ENCODE measurements around the gene ASPSCR1.

ASPSCR1 gene

DNA sequence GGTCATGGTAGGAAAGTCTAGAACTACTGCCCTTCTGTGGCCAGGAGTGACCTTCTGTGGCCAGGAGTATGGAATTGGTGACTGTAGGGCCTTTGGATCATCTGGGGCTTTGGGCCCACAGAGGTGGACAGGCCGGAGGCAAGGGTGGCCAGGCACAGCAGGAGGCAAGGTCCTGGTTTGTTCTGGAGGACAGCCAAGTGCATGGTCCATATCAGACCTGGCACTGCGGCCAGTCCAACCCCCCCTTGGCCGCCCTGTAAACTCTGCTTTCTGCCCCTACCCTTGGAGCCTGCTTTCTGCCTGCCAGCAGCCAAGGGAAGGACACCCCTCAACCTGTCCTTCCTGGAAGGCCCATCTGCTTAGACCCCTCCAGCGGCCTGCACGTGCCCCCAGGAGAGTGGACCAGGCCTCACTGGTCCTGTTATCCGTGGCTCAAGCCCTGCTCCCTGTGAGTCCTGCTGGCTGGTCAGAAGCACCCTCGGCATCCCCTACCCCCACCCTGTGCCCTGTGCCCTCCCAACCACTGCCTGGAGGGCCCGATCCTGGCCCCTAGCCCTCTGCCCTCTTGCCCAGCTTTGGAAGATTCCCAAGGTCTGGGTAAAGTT, 62.4 kb downstream of the ASPSCR1 start:
- DNase-seq (ENCODE audit: low read depth in 2 of 2) = no peak

DNA sequence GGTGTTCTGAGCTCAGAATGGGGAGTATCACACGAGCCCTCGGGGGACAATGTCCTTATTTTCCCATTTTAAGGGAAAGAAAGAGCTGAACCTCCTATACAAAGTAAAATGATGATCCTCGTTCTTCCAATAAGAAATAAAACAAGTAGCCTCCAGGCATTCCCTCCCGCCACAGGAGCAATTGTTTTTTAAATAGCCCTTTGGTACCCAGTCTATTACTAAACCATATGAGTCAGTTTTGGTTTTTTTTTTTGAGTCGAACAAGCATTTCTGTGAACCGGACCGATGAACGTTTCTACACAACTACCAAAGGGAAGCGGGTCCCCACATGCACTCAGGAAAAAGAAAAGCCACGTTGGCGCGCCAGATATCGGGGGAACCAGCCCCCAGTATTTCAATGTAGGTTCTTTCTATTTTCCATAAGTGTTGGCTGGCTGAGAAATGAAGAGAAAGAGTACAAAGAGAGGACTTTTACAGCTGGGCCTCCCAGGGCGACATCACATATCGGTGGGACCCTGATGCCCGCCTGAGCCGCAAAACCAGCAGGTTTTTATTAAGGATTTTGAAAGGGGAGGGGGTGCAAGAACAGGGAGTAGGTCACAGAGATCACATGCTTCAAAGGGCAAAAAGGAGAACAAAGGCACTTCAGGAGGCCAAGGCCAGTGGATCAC, 63.9 kb downstream of the ASPSCR1 start:
- no peak for DNase-seq (ENCODE audit: low read depth in 2 of 2)

DNA sequence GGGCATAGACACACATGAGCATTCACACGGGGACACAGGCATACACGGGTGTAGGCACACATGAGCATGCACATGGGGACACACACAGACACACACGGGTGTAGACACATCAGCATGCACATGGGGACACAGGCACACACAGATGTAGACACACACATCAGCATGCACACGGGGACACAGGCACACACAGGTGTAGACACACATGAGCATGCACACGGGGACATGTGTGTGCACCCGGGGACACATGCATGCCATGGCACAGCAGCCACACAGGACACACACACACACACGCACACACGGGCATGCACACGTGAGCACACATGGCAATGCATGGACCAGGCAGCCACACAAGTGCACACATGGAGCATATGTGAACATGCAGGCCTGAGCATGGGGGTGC, 65.2 kb downstream of the ASPSCR1 start:
- DNase-seq (ENCODE audit: low read depth in 2 of 2) = no peak

DNA sequence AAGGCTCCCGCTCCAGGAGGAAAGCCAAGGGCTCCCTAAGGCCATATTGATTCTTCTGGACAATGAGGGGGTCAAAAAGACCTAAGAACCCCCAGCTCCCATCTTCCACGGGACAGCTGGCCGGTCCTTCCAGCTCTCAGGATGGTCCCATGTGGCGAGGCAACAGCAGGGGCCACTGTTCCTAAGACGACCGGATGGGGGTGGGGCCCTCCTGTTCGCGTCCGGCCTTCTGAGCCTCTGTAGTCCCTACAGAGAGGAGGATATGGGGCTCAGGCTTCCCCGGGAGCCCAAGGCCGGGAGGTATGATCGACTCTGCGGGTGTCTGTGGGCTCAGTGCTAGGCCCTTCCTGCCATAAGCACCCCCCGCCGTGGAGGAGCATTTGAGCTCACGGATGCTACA, 66.1 kb downstream of the ASPSCR1 start:
- no peak for DNase-seq (ENCODE audit: low read depth in 2 of 2)

DNA sequence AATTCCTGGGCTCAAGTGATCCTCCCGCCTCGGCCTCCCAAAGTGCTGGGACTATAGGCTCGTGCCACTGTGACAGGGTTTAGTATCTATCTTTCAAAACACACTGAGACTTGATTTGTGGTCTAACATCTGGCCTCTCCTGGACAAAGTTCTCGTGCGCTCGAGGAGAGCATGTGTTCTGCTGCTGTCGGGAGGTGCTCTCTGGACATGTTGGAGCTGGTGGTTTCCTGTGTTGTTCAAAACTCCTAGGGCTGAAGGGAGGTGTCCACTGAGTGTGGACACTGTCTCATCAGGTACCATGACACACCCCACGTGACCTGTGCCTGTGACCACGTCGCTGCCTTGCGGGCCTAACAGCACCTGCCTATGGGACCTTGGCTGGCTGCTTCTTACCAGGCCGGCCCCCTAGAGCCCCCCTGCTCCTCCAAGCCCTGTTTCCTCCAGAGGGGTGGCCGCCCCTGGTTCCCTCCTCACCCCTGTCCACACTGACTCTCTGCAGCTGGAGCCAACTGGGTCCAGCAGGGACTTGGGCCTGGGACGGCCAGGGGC, 68.6 kb downstream of the ASPSCR1 start:
- no peak for DNase-seq (ENCODE audit: low read depth in 2 of 2)

DNA sequence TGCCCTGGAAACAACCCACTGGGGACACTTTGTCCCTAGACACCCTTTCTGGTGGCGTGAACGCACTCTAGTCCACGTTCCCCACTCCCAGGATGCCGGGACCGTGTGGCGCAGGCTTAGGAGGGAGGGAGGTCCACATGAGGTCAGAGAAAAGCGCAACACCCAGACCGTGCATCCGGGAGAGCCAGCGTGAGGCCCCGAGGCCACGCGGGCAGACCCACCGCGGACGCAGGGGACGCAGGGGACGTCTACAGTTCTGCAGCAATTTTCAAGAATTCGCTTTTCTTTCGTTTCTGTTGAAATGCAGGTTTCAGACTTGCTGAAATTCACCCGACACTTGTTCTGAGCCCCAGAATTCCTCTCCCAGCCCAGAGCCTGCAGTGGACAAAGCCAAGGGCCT, 69.5 kb downstream of the ASPSCR1 start:
- DNase-seq (ENCODE audit: low read depth in 2 of 2) = no peak

DNA sequence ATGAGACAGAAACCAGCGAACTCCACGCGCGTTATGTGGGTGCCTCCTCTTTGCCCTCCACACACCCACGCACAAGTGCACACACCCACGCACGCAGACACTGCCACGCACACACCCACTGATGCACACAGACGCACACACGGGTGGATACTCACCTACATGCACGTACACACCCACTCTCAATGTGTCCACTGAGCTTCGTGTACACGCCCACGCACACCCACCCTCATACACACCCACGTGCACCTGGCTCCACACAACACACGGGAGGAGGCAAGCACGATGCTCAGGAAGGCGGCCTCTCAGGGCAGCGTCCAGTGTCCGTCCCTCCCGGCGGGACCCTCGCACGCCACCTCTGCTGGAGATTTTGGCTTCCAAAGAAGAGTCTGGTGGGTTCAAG, 70.0 kb downstream of the ASPSCR1 start:
- no peak for DNase-seq (ENCODE audit: low read depth in 2 of 2)

DNA sequence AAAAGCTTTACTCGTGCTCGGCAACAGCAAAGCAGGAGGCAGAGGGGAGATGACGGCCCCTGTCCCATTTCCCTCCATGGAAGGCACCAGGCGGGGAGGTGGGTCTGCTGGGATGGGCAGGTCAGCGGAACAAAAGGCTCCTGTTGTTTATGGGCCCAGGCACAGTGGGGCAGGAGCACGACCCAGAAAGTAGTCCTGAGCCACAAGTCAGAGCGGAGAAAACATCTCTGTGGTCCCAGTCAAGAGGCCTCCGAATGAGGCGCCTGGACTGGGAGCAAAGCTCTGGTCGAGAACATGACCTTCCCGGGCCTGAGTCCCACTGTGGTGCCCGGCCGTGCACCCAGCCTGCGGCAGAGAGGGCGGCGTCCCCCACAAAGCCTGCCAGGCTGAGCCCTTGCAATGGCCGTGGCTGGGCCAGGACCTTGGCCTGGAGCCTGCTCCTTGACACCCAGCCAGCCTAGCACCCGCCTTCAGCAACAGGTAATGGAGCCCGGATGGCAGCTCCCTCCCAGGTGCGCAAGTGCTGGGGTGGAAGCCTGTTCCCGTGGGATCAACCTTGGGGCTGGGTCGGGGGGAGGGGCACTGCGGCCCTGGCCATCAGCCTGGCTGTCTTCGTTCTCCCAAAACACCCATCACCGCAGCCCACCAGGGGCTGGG, 70.6 kb downstream of the ASPSCR1 start:
- no peak for DNase-seq (ENCODE audit: low read depth in 2 of 2)

DNA sequence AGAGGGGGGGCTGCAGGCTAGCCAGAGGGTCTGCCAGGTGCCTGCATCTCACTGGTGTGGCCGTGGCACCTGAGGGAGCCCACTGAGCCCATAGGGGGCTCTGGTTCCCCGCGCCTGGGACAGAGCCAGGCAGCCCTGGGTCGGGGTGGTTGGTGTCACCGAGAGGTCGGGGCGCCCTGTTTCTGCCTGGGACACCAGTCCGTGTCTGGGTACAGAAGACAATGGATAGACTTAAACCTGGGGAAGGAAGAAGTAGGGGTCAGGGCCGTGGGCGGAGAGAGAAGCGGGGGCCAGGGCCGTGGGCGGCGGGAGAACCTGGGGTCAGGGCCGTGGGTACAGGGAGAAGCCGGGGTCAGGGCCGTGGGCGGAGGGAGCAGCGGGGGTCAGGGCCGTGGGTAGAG, 71.1 kb downstream of the ASPSCR1 start:
- DNase-seq (ENCODE audit: low read depth in 2 of 2) = no peak

DNA sequence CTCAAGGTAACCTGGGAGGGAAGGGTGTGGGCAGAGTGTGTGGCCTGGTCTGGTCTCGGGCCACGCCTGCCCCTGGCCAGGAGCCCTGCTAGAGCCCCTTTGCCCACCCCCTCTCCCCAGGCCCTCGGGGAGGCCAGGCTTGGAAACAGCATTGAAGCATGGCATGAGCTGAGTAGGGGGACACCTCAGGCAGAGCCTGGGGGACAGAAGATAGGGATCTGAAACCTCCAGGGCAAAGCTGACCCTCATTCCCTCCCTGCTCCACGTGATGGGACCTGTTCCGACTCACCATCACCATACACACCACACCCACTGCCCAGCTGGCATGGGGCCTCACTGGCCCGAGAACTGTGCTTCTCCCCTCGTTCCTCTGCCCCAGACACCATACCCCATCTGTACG, 71.7 kb downstream of the ASPSCR1 start:
- no peak for DNase-seq (ENCODE audit: low read depth in 2 of 2)

DNA sequence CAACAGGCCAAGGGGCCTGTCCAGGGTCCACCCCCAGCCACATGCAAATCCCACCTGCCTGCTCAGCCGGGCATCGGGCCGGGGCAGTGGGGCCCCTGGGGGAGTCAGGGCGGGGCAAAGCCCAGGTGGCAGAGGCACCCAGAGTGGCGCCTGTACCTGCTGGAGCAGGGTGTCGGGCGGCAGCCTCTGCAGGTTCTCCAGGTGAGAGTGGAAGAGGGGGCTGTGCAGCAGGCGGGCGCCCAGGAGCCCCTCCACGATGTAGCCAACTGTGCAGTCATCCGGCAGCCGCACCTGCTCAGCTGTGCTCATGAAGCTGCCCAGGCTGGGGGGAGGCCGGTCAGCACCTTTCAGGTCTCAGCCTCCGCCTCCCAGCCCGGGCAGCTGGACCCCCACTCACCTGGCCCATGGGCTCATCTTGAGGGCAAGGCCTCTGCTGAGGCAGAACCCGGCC, 72.1 kb downstream of the ASPSCR1 start:
- DNase-seq (ENCODE audit: low read depth in 2 of 2) = no peak

DNA sequence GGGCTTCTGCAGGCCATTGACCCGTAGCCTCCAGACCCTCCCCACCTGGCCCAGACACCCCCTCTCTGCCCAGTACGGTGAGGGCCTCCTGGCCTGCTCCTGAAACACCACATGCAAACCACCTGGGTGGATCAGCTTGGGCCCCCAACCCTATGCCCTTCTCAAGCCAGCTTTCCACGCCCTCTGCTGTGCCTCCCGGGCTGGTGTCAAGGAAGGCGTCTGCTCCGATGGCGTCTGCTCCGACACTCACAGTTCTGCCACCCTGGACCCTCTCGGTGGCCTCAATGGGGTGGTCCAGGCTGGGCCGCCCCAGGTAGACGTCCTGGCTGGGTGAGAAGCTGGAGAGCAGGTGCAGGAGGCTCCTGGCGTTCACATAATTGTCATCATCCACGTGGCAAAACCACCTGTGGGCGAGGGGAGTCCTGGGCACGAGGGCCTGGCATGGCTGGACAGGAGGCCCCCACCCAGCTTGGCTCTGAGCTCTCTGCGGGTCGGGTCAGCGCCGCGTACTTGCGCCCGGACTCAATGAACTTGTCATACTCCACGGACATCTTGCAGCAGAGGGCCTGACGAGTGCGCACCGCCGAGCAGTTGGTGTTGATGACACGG, 72.8 kb downstream of the ASPSCR1 start:
- DNase-seq (ENCODE audit: low read depth in 2 of 2) = no peak

DNA sequence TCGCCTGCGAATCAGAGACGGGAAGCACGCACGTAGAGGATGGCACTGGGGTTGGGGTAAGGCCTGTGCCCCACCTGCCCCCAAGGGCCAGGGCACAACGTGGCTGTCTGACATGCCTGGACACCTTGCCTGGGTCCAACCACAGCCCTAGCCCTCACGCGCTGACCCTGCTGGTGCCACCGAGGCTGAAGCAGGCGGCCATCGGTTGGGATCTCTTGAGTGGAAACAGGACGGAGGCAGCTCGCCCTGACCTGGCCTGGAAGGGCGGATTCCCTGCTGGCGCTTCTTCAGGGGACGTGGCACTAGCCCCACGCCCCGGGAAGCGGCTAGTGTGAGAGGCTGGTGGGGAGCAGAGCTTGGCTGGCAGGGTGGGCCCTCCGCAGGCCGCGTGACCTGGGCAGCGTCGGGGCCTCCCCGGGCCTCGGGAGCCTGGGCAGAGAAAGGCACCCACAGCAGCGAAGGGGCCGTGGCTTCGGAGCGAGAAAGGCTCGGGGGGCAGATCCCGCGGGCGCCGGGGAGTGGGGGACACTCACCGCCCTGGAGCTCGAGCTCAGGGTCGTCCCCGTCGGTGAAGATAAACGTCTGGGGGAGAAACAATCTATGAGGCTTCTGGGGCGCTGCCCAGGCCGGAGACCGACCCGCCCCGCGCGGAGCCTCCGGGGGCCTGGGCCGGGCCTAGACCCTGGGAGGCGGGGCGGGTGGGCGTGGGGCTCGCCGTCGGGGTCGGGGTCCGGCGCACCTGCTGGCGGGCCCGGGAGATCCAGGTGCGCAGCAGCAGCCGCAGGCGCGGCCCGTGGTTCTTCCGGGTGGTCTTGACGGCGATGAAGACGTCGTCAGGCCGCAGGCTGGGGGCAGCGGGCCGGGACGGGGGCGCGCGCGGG, 73.6 kb downstream of the ASPSCR1 start:
- no peak for DNase-seq (ENCODE audit: low read depth in 2 of 2)

DNA sequence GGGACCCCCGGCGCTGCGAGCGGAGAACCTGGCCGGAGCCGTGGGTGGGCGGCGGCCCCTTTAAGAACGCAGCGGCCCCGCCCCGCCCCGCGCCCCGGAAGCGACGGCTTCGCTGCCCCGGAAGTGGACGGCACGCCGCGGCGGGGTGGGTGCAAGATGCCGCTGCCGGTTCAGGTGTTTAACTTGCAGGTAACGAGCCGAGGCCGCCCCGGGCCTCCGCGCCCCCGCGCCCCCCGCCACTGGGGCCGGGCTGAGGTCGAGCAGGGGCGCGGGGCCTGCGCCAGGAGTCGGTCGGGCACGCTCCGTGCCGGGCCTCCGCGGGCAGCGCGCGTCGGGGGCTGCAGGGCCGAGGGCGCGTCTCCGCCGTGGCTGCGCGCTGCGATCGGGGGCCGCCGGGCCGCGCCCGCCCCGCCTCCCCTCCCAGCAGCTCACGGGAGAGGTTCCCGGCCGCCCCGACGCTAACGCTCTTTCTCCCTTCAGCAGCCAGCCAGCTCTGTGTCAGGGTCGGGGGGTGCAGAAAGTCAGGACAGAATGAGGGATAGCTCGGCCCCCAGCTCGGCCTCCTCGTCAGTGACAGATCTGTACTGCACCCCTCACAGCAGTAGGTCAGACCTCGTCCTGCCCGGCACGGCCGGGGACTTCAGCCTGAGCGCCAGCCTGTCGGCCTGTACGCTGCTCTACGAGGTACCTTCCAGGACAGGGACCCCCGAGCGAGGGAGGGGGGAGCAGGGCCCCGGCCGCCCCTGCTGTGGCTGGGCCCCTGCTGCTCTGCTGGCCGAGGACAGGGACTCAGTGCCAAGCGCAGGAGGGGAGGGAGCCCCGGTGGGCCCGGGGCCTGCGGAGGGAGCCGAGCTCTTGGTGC, 74.6 kb downstream of the ASPSCR1 start, which contains the start of the genes GPS1 and RFNG:
Gene GPS1, plus strand, starts transcription at position 123 of the 862 bp plus-strand sequence. Its CDS starts 34 bp downstream, at position 157.
Gene RFNG, minus strand, starts transcription at position 36 of the 862 bp plus-strand sequence. CDS start 45 bp downstream, outside the sequence.
- peak; percentile 67 to 87 for DNase-seq (ENCODE audit: low read depth in 2 of 2)

DNA sequence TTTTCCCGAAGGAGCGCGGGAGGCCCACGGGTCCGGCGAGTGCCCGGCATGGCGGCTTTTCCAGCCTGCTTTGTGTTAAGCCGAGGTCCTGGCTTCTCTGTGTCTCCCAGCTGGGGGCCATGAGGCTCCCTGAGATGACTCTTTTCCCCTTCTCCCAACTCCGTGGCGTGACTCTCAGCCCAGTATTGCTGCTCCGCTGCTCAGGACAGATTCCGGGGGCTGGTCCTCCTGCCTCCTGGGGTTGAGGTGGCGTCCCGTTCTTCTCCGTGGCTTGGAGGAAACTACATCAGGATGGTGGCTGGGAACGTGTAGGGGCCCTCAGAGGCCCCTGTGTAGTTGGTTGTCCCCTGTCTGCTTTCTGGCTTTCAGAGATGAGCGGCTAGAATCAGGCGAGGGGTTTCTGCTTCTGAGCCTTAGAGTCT, 75.2 kb downstream of the ASPSCR1 start:
- DNase-seq (ENCODE audit: low read depth in 2 of 2) = no peak

DNA sequence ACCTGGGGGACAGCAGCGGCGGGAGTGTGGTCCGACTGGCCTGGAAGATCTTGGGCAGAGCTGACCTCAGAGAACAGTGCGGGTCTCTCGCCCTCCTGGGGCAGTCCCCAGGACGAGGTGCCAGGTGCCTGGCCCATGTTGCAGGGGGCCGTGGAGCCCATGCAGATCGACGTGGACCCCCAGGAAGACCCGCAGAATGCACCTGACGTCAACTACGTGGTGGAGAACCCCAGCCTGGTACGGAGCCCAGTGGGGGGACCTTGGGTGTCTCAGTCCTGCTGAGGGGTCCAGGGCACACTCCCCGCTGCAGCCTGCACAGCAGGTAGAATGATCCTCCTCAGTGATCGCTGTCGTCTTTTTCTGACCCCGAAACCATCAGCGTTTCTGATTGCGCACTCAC, 75.7 kb downstream of the ASPSCR1 start:
- no peak for DNase-seq (ENCODE audit: low read depth in 2 of 2)

DNA sequence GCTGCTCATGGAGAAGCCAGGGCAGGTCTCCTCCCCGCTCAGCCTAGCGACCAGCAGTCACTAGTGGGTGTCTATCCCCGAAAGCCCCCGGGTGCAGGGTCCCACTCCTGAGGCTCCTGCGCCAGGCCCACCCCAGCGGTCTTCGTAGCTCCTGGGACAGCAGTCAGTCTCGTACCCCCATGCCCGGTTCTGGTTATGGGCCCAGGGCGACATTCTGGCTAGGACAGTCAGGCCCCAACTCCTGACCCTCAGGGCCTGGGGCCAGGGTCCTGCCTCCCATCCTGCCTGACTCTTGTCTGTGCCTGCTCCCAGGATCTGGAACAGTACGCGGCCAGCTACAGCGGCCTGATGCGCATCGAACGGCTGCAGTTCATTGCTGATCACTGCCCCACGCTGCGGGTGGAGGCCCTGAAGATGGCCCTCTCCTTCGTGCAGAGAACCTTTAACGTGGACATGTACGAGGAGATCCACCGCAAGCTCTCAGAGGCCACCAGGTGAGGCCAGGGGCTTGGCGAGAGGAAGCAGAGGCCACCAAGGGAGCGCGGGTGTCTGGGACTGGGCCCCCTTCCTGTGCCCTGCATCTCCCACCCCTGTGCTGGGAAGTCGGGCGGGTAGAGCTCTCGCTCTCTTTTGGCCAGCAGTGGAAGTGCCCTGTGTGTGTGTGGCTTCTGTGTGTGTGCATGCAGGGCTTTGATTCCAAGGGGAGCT, 76.3 kb downstream of the ASPSCR1 start:
- DNase-seq (ENCODE audit: low read depth in 2 of 2) = no peak

DNA sequence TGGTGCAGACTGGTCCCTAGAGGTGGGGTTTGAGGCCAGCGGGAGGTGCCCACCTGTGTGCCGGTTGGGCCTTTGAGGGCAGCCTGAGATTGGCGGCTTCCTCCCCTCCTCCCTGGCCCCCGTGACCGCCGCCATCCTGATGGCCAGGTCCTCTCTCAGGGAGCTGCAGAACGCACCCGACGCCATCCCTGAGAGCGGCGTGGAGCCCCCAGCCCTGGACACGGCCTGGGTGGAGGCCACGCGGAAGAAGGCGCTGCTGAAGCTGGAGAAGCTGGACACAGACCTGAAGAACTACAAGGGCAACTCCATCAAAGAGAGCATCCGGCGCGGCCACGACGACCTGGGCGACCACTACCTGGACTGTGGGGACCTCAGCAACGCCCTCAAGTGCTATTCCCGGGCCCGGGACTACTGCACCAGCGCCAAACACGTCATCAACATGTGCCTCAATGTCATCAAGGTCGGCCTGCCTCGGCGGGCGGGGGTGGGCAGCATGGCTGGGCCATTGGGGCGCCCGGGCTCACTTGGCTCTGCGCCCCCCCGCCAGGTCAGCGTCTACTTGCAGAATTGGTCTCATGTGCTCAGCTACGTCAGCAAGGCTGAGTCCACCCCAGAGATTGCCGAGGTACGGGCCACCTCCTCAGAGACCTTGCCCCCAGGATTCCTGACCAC, 77.1 kb downstream of the ASPSCR1 start:
- DNase-seq (ENCODE audit: low read depth in 2 of 2) = no peak

All from stimulated activated CD4-positive, alpha-beta T cell treated with anti-CD3 and anti-CD28 coated beads, Interleukin-1b, Interleukin-23, amount 100 ng/mL, for 4 hours (primary cell).